DND-41 (cell line): ENCODE measurements around the gene SCYGR3.

Experiments used
- EZH2 ChIP-seq: IDR thresholded peaks from 3 replicates; pipeline ENCODE4 v1.6.1; 2012; ENCODE audit warnings: borderline replicate concordance, low read depth, mild to moderate bottlenecking, moderate library complexity, low read length, inconsistent platforms; ENCODE audit not compliant: severe bottlenecking
- TF ChIP-seq, protein P1 (sequence below): IDR thresholded peaks from 2 replicates; pipeline ENCODE4 v1.5.1; 2012; ENCODE audit warnings: borderline replicate concordance, low read length, moderate library complexity, mild to moderate bottlenecking; ENCODE audit not compliant: poor library complexity, severe bottlenecking; ENCODE audit errors: extremely low read depth

GRCh38 chr2:227657199-227657845, 42.7 kb upstream of the SCYGR3 start:
- TF ChIP-seq, protein P1, sequence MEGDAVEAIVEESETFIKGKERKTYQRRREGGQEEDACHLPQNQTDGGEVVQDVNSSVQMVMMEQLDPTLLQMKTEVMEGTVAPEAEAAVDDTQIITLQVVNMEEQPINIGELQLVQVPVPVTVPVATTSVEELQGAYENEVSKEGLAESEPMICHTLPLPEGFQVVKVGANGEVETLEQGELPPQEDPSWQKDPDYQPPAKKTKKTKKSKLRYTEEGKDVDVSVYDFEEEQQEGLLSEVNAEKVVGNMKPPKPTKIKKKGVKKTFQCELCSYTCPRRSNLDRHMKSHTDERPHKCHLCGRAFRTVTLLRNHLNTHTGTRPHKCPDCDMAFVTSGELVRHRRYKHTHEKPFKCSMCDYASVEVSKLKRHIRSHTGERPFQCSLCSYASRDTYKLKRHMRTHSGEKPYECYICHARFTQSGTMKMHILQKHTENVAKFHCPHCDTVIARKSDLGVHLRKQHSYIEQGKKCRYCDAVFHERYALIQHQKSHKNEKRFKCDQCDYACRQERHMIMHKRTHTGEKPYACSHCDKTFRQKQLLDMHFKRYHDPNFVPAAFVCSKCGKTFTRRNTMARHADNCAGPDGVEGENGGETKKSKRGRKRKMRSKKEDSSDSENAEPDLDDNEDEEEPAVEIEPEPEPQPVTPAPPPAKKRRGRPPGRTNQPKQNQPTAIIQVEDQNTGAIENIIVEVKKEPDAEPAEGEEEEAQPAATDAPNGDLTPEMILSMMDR: no peak
- no peak for TF ChIP-seq EZH2
